ENCODE data around the gene LDAH. TPM values are rescaled to one million over a fixed set of nuclear protein-coding genes. Genes with fewer than 3 reads are reported as not detected.

Gene LDAH
- total RNA-seq, 1 donor = 17.4 TPM

GRCh38 chr2:20852670-20853069, 29.8 kb upstream of the LDAH start:
- H3K27me3 ChIP-seq (ENCODE audit: insufficient read depth, low read length) = no peaks in the 10 kb centered on the region
- no peak overlapping the region for H3K4me2 ChIP-seq (ENCODE audit: insufficient read depth, low read length)
- TF ChIP-seq CTCF (IDR thresholded peaks at IDR 0.05; ENCODE audit: extremely low read depth, low read depth, low read length) = no peak
- H3K4me3 ChIP-seq (ENCODE audit: insufficient read depth, low read length) = no peak overlapping the region
- no peaks in the 10 kb centered on the region for H4K20me1 ChIP-seq (ENCODE audit: insufficient read depth, low read length)
- no peaks in the 10 kb centered on the region for H3K4me1 ChIP-seq (ENCODE audit: insufficient read depth, low read length)
- H3K27ac ChIP-seq (ENCODE audit: low read depth, low read length) = no peak overlapping the region
- DNase-seq (ENCODE audit: insufficient read length, low spot score, missing footprints) = no peak
- H2AFZ ChIP-seq (ENCODE audit: low read length) = no peak overlapping the region
- no peaks in the 10 kb centered on the region for H3K79me2 ChIP-seq (ENCODE audit: insufficient read depth, low read length)
- H3K9me3 ChIP-seq (ENCODE audit: low read depth, low read length) = no peaks in the 10 kb centered on the region
- no peaks in the 10 kb centered on the region for H3K36me3 ChIP-seq (ENCODE audit: insufficient read depth, low read length)

GRCh38 chr2:20852139-20852538, 29.2 kb upstream of the LDAH start:
- Histone ChIP-seq H3K36me3 (ENCODE audit: insufficient read depth, low read length) (no peaks in the 10 kb centered on the region), H3K9me3 (ENCODE audit: low read depth, low read length) (no peaks in the 10 kb centered on the region), H3K79me2 (ENCODE audit: insufficient read depth, low read length) (no peaks in the 10 kb centered on the region), H3K4me3 (ENCODE audit: insufficient read depth, low read length) (no peak overlapping the region), H3K27me3 (ENCODE audit: insufficient read depth, low read length) (no peaks in the 10 kb centered on the region), H4K20me1 (ENCODE audit: insufficient read depth, low read length) (no peaks in the 10 kb centered on the region), H3K4me2 (ENCODE audit: insufficient read depth, low read length) (no peak overlapping the region), H3K27ac (ENCODE audit: low read depth, low read length) (no peak overlapping the region), H3K4me1 (ENCODE audit: insufficient read depth, low read length) (no peaks in the 10 kb centered on the region), H2AFZ (ENCODE audit: low read length) (no peak overlapping the region)
- TF ChIP-seq CTCF (IDR thresholded peaks at IDR 0.05; ENCODE audit: extremely low read depth, low read depth, low read length) = no peak
- DNase-seq (ENCODE audit: insufficient read length, low spot score, missing footprints) = no peak

DNA sequence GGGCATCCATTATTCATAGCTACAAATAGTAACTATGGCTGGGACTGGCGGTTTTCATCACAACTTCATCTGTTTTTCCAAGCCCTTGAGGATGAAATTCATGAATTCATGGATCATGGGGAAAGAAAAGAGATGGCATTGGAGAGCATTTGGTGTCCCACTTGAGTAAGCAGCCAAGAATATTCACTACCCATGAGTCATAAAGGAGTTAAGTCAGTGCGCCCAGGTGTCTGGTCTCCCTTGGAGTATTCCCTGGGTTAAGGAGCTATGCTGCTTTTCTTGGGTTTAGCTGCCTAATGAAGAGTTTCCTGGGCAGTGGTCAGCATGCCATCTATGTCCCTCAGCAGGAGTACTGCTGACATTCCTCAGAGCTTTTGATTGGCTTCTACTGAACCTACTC, 21.3 kb upstream of the LDAH start:
- Histone ChIP-seq H3K4me3 (ENCODE audit: insufficient read depth, low read length) (no peak overlapping the region), H3K4me2 (ENCODE audit: insufficient read depth, low read length) (no peak overlapping the region), H4K20me1 (ENCODE audit: insufficient read depth, low read length) (no peaks in the 10 kb centered on the region), H3K27ac (ENCODE audit: low read depth, low read length) (no peak overlapping the region), H3K27me3 (ENCODE audit: insufficient read depth, low read length) (no peaks in the 10 kb centered on the region), H2AFZ (ENCODE audit: low read length) (no peak overlapping the region), H3K36me3 (ENCODE audit: insufficient read depth, low read length) (no peaks in the 10 kb centered on the region), H3K9me3 (ENCODE audit: low read depth, low read length) (no peaks in the 10 kb centered on the region), H3K4me1 (ENCODE audit: insufficient read depth, low read length) (no peaks in the 10 kb centered on the region), H3K79me2 (ENCODE audit: insufficient read depth, low read length) (no peaks in the 10 kb centered on the region)
- no peak for TF ChIP-seq CTCF (IDR thresholded peaks at IDR 0.05; ENCODE audit: extremely low read depth, low read depth, low read length)
- no peak for DNase-seq (ENCODE audit: insufficient read length, low spot score, missing footprints)

GRCh38 chr2:20839052-20839451, 16.2 kb upstream of the LDAH start:
- H3K4me3 ChIP-seq (ENCODE audit: insufficient read depth, low read length) = no peak overlapping the region
- H3K4me1 ChIP-seq (ENCODE audit: insufficient read depth, low read length) = no peaks in the 10 kb centered on the region
- DNase-seq (ENCODE audit: insufficient read length, low spot score, missing footprints) = no peak
- no peaks in the 10 kb centered on the region for H3K36me3 ChIP-seq (ENCODE audit: insufficient read depth, low read length)
- H3K9me3 ChIP-seq (ENCODE audit: low read depth, low read length) = no peaks in the 10 kb centered on the region
- H3K27ac ChIP-seq (ENCODE audit: low read depth, low read length) = no peak overlapping the region
- no peaks in the 10 kb centered on the region for H3K79me2 ChIP-seq (ENCODE audit: insufficient read depth, low read length)
- no peaks in the 10 kb centered on the region for H4K20me1 ChIP-seq (ENCODE audit: insufficient read depth, low read length)
- H3K27me3 ChIP-seq (ENCODE audit: insufficient read depth, low read length) = no peaks in the 10 kb centered on the region
- H2AFZ ChIP-seq (ENCODE audit: low read length) = no peak overlapping the region
- H3K4me2 ChIP-seq (ENCODE audit: insufficient read depth, low read length) = no peak overlapping the region
- TF ChIP-seq CTCF (IDR thresholded peaks at IDR 0.05; ENCODE audit: extremely low read depth, low read depth, low read length) = no peak
